ENCODE measurements around the gene NRAS.

- TF ChIP-seq POLR2AphosphoS5 (IDR thresholded peaks at IDR 0.05; ENCODE audit: low read depth, low read length) (no peak), POLR2A (IDR thresholded peaks at IDR 0.05; ENCODE audit: low read depth, low read length) (no peak), TAF1 (IDR thresholded peaks at IDR 0.05; ENCODE audit: low read depth, low read length) (no peak), PAX5 (IDR thresholded peaks at IDR 0.05; ENCODE audit: insufficient read depth, low read length, severe bottlenecking) (no peak), POU2F2 (IDR thresholded peaks at IDR 0.05; ENCODE audit: low read depth, low read length) (no peak), SPI1 (IDR thresholded peaks at IDR 0.05; ENCODE audit: low read depth, low read length) (no peak)
These were observed 8.7 kb upstream of the NRAS start for GRCh38 chr1:114725230-114725629.

All from GM12891 (cell line).